H1 (cell line): ENCODE measurements around the gene MYH11. TPM values are rescaled to one million over a fixed set of nuclear protein-coding genes. Genes with fewer than 3 reads are reported as not detected.

Experiments
- GABPA ChIP-seq: IDR thresholded peaks from 2 replicates; pipeline ENCODE4 v1.6.1; 2011; ENCODE audit warnings: mild to moderate bottlenecking, low read length, moderate library complexity, borderline replicate concordance; ENCODE audit not compliant: insufficient read depth
- YY1 ChIP-seq: IDR thresholded peaks from 2 replicates; pipeline ENCODE4 v1.6.1; 2011; ENCODE audit warnings: low read depth, mild to moderate bottlenecking, low read length
- polyA plus RNA-seq, 7 experiments: library from polyadenylated mRNA; depleted of rRNA in 3 of 7; stranded (reverse) in 5 of 7; unstranded in 2 of 7; fragments of >200 nt in 5 of 7; fragments of 200-250 nt in 2 of 7; gene quantifications; 1 replicate in 5 of 7; 2 replicates in 1 of 7; 4 replicates in 1 of 7; pipeline versions ENCODE4 v1.2.1 to v1.2.3, GENCODE V29; 2011 to 2013; ENCODE audit warnings: missing spikeins in 2 of 7, mixed read lengths in 2 of 7
- total RNA-seq: library from RNA; stranded (reverse); fragmentation: NEBNext Ultra II Directional; extraction: Animal tissue kit (Norgen Biotek cat#: 25700); gene quantifications from 2 replicates; pipeline ENCODE4 v1.2.1, GENCODE V29; 2021

The MYH11 gene
- total and polyA plus RNA-seq, 2 of the 8 experiments (the other 6 are each of a cell fraction or from before 2014, with no cell fraction given): 0.11 to 0.78 TPM

GRCh38 chr16:15716694-15717447 lies 140.0 kb downstream of the MYH11 start (continued):
- TF ChIP-seq YY1: no peak
- no peak for TF ChIP-seq GABPA
